Skeletal muscle satellite cell (primary cell): ENCODE results near the gene KCNAB1. TPM values are rescaled to one million over a fixed set of nuclear protein-coding genes. Genes with fewer than 3 reads are reported as not detected.
"Not testable (repeated sequence)": the region's sequence is repeated elsewhere in the genome, so short reads cannot be mapped to it uniquely, and the experiment has no call there.

Experiments used
- H3K27me3 ChIP-seq: 2 replicates; pipeline ENCODE4 v1.7.0; 2013; ENCODE audit warnings: low read length; ENCODE audit not compliant: control insufficient read depth, insufficient read depth
- H3K36me3 ChIP-seq: 2 replicates; pipeline ENCODE4 v1.7.0; 2013; ENCODE audit warnings: mild to moderate bottlenecking, control low read depth, low read length; ENCODE audit not compliant: insufficient read depth
- H3K4me1 ChIP-seq: 2 replicates; pipeline ENCODE4 v1.7.0; 2013; ENCODE audit warnings: low read length; ENCODE audit not compliant: control insufficient read depth, insufficient read depth
- H3K4me2 ChIP-seq: 2 replicates; pipeline ENCODE4 v1.7.0; 2013; ENCODE audit warnings: mild to moderate bottlenecking, low read length
- H3K4me3 ChIP-seq: 2 replicates; pipeline ENCODE4 v1.7.0; 2013; ENCODE audit warnings: low read length
- H3K9ac ChIP-seq: 2 replicates; pipeline ENCODE4 v1.7.0; 2013; ENCODE audit warnings: mild to moderate bottlenecking, low read depth, low read length, moderate library complexity
- H3K9me3 ChIP-seq: replicated peaks from 2 replicates; pipeline ENCODE4 v1.7.0; 2013; ENCODE audit warnings: mild to moderate bottlenecking, control low read depth, low read length
- total RNA-seq: library from RNA; depleted of rRNA; stranded (reverse); fragments of >200 nt; gene quantifications from 2 replicates; pipeline ENCODE4 v1.2.3, GENCODE V29; 2012; rRNA removed

Gene KCNAB1
- not detected in 2 replicates for total RNA-seq

- Histone ChIP-seq H3K9ac (no peak within 1 kb of the TSS), H3K27me3 (peaks cover 32% of the 10 kb centered on the region), H3K4me3 (no peak within 1 kb of the TSS), H3K9me3 (no peaks in the 10 kb centered on the region), H3K4me2 (no peak within 1 kb of the TSS), H3K4me1 (no peaks in the 10 kb centered on the region), H3K36me3 (no peaks in the 10 kb centered on the region)
These were observed at the start of gene KCNAB1 for GRCh38 chr3:156120528-156121251. Gene KCNAB1 (plus strand): TSS chr3:156120578.

GRCh38 chr3:156071031-156071430, 49.3 kb upstream of the KCNAB1 start:
- H3K36me3 ChIP-seq = no peaks in the 10 kb centered on the region
- H3K4me1 ChIP-seq = peaks cover 5% of the 10 kb centered on the region
- no peak overlapping the region for H3K9ac ChIP-seq
- no peaks in the 10 kb centered on the region for H3K9me3 ChIP-seq
- no peak overlapping the region for H3K4me3 ChIP-seq
- H3K4me2 ChIP-seq = no peak overlapping the region
- H3K27me3 ChIP-seq = peaks cover under 1% of the 10 kb centered on the region

- H3K4me3 ChIP-seq, H3K9ac ChIP-seq, H3K27me3 ChIP-seq, H3K36me3 ChIP-seq, H3K9me3 ChIP-seq, H3K4me2 ChIP-seq, H3K4me1 ChIP-seq: not testable (repeated sequence)
These were observed 47.3 kb upstream of the KCNAB1 start for GRCh38 chr3:156072950-156073657.

GRCh38 chr3:156090126-156090525, 30.3 kb upstream of the KCNAB1 start:
- Histone ChIP-seq H3K4me3 (no peak overlapping the region), H3K27me3 (peaks cover 11% of the 10 kb centered on the region), H3K9me3 (no peaks in the 10 kb centered on the region)

GRCh38 chr3:156093964-156094363, 26.4 kb upstream of the KCNAB1 start:
- no peak overlapping the region for H3K9ac ChIP-seq
- no peaks in the 10 kb centered on the region for H3K9me3 ChIP-seq

More at GRCh38 chr3:156090126-156090525, 30.3 kb upstream of the KCNAB1 start:
- H3K4me1 ChIP-seq = no peaks in the 10 kb centered on the region
- no peaks in the 10 kb centered on the region for H3K36me3 ChIP-seq
- no peak overlapping the region for H3K9ac ChIP-seq
- no peak overlapping the region for H3K4me2 ChIP-seq

GRCh38 chr3:156094391-156094790, 26.0 kb upstream of the KCNAB1 start:
- Histone ChIP-seq H3K4me3 (no peak overlapping the region), H3K9ac (no peak overlapping the region), H3K36me3 (no peaks in the 10 kb centered on the region)

More at GRCh38 chr3:156093964-156094363, 26.4 kb upstream of the KCNAB1 start:
- H3K4me1 ChIP-seq = no peaks in the 10 kb centered on the region
- no peak overlapping the region for H3K4me2 ChIP-seq
- no peaks in the 10 kb centered on the region for H3K36me3 ChIP-seq
- H3K27me3 ChIP-seq = peaks cover 26% of the 10 kb centered on the region
- H3K4me3 ChIP-seq = no peak overlapping the region

GRCh38 chr3:156095652-156096051, 24.7 kb upstream of the KCNAB1 start:
- peaks cover 26% of the 10 kb centered on the region for H3K27me3 ChIP-seq
- H3K36me3 ChIP-seq, H3K9me3 ChIP-seq, H3K4me3 ChIP-seq, H3K9ac ChIP-seq, H3K4me1 ChIP-seq, H3K4me2 ChIP-seq: not testable (repeated sequence)

More at GRCh38 chr3:156094391-156094790, 26.0 kb upstream of the KCNAB1 start:
- Histone ChIP-seq H3K27me3 (peaks cover 26% of the 10 kb centered on the region), H3K9me3 (no peaks in the 10 kb centered on the region), H3K4me1 (no peaks in the 10 kb centered on the region), H3K4me2 (no peak overlapping the region)

- H3K4me3 ChIP-seq = no peak overlapping the region
- no peaks in the 10 kb centered on the region for H3K36me3 ChIP-seq
- peaks cover 20% of the 10 kb centered on the region for H3K27me3 ChIP-seq
- no peak overlapping the region for H3K9ac ChIP-seq
- no peaks in the 10 kb centered on the region for H3K4me1 ChIP-seq
- H3K4me2 ChIP-seq = no peak overlapping the region
- no peaks in the 10 kb centered on the region for H3K9me3 ChIP-seq
These were observed 21.8 kb upstream of the KCNAB1 start for GRCh38 chr3:156098437-156099035.

- not testable (repeated sequence) for H3K4me3 ChIP-seq, H3K4me2 ChIP-seq, H3K9me3 ChIP-seq, H3K4me1 ChIP-seq, H3K36me3 ChIP-seq, H3K9ac ChIP-seq
- H3K27me3 ChIP-seq = peaks cover 18% of the 10 kb centered on the region
These were observed 21.0 kb upstream of the KCNAB1 start for GRCh38 chr3:156099348-156099747.

- H3K36me3 ChIP-seq, H3K4me2 ChIP-seq, H3K4me3 ChIP-seq, H3K9me3 ChIP-seq, H3K9ac ChIP-seq, H3K4me1 ChIP-seq: not testable (repeated sequence)
- H3K27me3 ChIP-seq = peaks cover 24% of the 10 kb centered on the region
These were observed 20.4 kb upstream of the KCNAB1 start for GRCh38 chr3:156099984-156100383.

- no peaks in the 10 kb centered on the region for H3K4me1 ChIP-seq
- no peaks in the 10 kb centered on the region for H3K9me3 ChIP-seq
- peaks cover 28% of the 10 kb centered on the region for H3K27me3 ChIP-seq
- H3K9ac ChIP-seq = no peak overlapping the region
- no peak overlapping the region for H3K4me2 ChIP-seq
- no peaks in the 10 kb centered on the region for H3K36me3 ChIP-seq
- no peak overlapping the region for H3K4me3 ChIP-seq
These were observed 18.0 kb upstream of the KCNAB1 start for GRCh38 chr3:156102267-156102931.
